NCI-H146 treated with DMSO at 0.1 percent for 48 hours (cell line): ENCODE data around the gene TXNRD2.

ENCODE experiments used
- DNase-seq: peaks from one replicate; lab custom pipeline; 2025; ENCODE audit not compliant: unreplicated experiment; lab: John Stamatoyannopoulos, UW

Gene TXNRD2

GRCh38 chr22:19905347-19906276 is 36.0 kb downstream of the TXNRD2 start:
- DNase-seq: no peak

- no peak for DNase-seq
Observed at GRCh38 chr22:19904935-19905334, 36.7 kb downstream of the TXNRD2 start.

- DNase-seq: no peak
Observed at GRCh38 chr22:19904174-19904856, 37.3 kb downstream of the TXNRD2 start.

GRCh38 chr22:19903513-19903912 is 38.1 kb downstream of the TXNRD2 start:
- DNase-seq: no peak

- DNase-seq: no peak
Observed at GRCh38 chr22:19903031-19903430, 38.6 kb downstream of the TXNRD2 start.

GRCh38 chr22:19902245-19902715 is 39.3 kb downstream of the TXNRD2 start:
- no peak for DNase-seq

GRCh38 chr22:19901577-19902244 is 39.9 kb downstream of the TXNRD2 start:
- no peak for DNase-seq

GRCh38 chr22:19900707-19901436 is 40.7 kb downstream of the TXNRD2 start:
- DNase-seq: no peak

- no peak for DNase-seq
Observed at GRCh38 chr22:19898831-19899567, 42.6 kb downstream of the TXNRD2 start.

GRCh38 chr22:19898145-19898544 is 43.5 kb downstream of the TXNRD2 start:
- DNase-seq: no peak

GRCh38 chr22:19897726-19898125 is 43.9 kb downstream of the TXNRD2 start:
- DNase-seq: no peak

- DNase-seq: no peak
Observed at GRCh38 chr22:19896665-19897355, 44.8 kb downstream of the TXNRD2 start.

- DNase-seq: no peak
Observed at GRCh38 chr22:19895160-19895849, 46.3 kb downstream of the TXNRD2 start.

- no peak for DNase-seq
Observed at GRCh38 chr22:19893363-19893762, 48.3 kb downstream of the TXNRD2 start.

- DNase-seq: no peak
Observed at GRCh38 chr22:19892925-19893324, 48.7 kb downstream of the TXNRD2 start.

- peak; percentile 53 for DNase-seq
Observed at GRCh38 chr22:19892257-19892879, 49.2 kb downstream of the TXNRD2 start.

GRCh38 chr22:19891317-19892256 is 50.0 kb downstream of the TXNRD2 start:
- DNase-seq: peak; percentile 85
